Activated CD8-positive, alpha-beta memory T cell treated with anti-CD3 and anti-CD28 coated beads for 4 hours (primary cell): ENCODE measurements around the gene SFT2D2.

Experiments used
- DNase-seq, 2 donors: peaks; one replicate each; pipeline ENCODE4 v3.0.0-alpha.2; 2020; ENCODE audit warnings: low read depth in 2 of 2

Gene SFT2D2

DNA sequence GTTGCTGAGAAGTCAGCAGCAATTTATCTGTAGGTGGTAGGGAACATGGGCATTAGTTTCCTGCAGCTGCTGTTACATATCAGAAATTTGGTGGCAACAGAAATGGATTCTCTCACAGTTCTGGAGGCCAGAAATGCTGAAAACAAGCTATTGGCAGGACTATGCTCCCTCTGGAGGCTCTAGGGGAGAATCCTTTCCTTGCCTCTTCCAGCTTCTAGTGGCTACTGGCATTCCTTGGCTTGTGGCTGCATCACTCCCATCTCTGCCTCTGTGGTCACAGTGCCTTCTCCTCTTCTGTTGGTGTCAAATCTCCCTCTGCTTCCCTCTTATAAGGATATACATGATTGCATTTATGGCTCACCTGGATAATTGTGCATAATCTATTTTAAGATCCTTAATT is 2.5 kb upstream of the SFT2D2 start:
- no peak for DNase-seq

DNA sequence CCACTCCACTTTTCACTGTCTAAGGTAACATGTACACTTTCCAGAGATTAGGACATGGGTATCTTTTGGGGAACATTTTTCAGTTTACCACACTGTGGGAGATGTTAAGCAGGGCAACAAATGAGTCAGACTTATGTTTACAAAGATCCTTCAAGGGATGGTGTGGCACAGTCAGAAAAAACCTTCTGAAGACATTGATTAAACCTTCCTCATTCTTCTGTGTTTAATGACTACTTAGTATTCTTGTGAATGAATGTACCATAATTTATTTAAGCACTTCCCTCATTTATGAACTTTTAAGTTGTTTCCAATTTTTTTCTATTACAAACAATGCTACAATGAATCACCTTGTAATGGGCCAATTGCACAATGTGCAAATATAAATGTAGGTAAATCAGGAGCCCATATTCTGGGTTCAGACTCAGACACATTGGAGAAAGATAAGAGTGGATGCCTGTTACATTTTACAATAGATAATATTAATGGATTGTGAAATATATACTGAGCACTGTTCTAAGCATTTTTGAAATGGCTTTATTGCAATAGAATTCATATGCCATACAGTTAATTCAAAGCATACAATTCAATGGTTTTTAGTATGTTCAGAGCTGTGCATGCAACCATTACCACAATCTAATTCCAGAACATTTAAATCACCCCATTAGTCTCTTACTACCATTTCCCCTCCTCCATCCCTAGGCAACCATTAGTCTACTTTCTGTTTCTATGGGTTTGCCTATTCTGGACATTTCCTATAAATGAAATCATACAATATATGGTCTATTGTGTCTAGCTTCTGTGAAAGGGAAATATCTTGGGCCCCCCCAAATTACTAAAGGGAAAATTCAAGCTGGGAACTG is 1.9 kb upstream of the SFT2D2 start:
- DNase-seq = no peak

- DNase-seq = no peak
Observed at GRCh38 chr1:168224991-168225390, 813 bp upstream of the SFT2D2 start.

DNA sequence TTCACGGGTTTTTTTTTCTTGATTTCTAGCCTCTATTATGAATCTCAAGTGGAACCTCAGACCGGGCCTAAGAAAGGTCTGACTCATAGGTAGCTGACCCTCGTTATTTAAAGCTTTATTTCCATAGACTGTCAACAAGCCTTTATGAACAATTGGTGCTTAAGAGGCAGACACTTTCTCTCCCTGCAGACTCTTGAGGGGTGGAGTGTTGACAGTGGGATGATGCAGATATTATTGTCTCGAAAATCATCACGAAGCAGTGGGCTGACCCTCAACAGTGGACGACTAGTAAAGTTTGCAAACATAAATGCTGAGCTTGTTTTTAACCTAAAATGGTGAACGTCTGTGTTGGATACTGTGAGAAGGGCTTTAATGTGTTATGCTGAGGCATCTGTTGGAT is 1.8 kb downstream of the SFT2D2 start:
- no peak for DNase-seq

DNA sequence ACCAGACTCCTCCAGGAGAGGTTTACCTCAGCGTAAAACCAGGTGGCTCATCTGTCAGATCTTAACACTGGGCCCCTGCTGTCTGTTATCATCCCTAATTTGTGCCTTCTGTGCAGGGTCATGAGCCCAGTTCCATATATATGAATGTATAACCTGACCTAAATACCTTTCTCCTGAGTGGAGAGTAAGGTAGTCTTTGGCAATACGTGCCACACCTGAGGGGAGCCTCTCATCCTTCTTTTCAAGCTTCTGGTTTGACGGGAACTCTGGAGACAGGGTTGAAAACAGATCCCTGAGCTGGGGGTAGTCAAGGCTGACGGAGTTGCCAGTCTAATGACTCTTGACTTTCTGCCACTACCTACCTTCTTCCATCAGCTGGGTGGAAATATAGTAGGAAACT is 4.1 kb downstream of the SFT2D2 start:
- no peak for DNase-seq

GRCh38 chr1:168230709-168231108 is 4.9 kb downstream of the SFT2D2 start:
- DNase-seq = no peak

GRCh38 chr1:168234846-168235547 is 9.2 kb downstream of the SFT2D2 start:
- no peak for DNase-seq

- no peak for DNase-seq
Observed at GRCh38 chr1:168235548-168235885, 9.7 kb downstream of the SFT2D2 start.

- no peak for DNase-seq
Observed at GRCh38 chr1:168235937-168236336, 10.1 kb downstream of the SFT2D2 start.

DNA sequence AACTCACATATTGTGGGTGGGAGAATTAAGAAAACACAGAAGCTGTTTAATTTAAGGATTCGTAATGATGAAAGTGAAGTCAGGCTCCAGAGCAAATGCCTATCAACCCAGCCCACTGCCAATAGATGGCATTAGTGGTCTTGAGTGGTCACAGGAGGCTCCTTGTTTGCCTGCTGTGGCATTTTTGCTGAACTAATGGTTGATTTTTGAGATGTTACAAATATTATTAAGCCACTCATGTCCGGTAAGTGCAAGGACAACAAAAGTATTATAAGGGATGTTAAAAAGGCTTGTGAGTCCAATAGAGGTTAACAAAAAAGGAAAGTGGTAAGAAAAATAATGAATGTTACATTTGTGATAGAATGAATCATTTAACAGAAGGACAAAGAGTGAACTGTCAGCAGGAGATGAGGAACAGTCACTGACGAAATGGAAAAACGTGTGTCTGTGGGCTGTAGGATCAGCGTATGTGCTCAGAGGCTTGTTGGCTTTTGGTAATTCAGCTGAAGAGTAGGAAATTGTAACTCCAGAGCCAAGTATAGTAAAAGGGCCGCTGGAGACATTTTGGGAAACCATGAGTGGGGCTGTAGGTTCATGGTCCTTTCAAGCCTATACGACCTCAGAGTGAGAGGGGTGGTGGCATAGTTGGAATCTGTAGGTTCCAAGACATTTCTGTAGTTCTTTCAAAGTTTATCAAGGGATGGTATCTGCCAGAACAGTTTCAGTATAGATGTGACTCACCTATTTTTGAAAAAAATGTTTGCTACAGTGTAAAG is 11.2 kb downstream of the SFT2D2 start:
- DNase-seq = no peak

GRCh38 chr1:168243198-168243597 is 17.4 kb downstream of the SFT2D2 start:
- DNase-seq = no peak

DNA sequence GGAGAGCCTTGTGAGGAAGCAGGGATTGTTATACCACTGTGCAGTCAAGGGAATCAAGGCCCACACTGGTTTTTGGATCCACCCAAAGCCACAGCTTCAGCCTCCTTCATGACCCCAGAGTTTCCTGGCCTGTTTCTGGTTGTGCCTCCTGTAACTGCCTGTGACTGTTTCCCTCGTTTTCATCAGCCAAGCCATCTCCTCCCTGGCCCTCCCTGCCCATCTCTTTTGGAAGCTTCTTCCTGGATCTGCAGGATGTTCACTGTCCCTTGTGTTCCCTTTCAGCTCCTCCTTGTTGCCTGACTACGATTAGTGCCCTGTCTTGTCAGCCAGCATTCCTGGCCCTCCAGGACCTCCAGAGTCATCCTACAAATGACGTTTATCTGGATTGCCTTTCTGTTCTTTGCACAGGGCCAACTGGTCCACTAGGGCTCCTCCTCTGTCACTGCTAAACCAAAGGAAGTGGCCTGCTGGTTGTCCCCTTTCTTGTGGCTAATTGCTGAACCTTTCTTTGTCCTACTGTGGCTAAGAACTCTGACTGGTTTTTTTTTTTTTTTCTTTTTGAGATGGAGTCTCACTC is 17.9 kb downstream of the SFT2D2 start:
- DNase-seq = no peak

DNA sequence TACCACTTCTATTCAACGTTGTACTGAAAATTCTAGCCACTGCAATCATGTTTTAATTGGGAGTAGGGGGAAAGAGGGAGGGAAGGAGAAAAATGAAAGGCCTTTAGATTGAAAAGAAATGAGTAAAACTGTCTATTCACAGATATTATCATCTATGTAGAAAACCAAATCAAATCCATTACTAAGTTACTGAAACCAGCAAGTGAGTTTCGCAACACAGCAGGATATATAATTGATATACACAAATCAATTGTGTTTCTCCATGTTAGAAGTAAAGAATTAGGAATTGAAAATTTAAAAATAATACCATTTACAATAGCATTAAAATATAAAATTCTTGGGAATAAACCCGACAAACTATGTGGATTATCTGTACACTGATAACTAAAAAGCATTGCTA is 19.2 kb downstream of the SFT2D2 start:
- no peak for DNase-seq

GRCh38 chr1:168246506-168246905 is 20.7 kb downstream of the SFT2D2 start:
- DNase-seq = no peak

DNA sequence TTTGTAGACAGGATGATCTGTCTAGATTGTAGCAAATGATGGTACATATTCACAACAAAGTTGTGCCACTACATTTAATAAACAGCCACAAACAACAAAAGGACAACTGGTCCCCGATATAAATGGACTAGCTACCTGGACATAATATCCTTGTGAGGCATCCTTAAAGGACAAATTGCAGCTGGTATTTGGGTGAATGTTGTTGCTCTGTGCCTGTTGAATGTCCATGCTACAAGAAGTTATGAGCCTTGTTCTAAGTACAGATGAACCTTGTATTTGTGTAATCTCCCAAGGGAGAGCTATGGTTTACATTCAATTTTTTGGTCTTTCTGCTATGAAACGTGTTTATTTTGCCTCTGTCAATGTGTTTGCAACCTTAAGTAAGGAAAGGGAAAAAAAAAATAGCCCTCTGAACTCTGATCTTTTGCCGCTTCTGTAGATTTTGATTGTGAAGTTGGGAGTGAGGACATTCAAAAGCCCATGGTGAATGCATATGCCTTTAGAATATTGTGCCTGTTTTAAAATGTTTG is 26.5 kb downstream of the SFT2D2 start:
- DNase-seq = no peak

GRCh38 chr1:168256164-168256563 is 30.4 kb downstream of the SFT2D2 start:
- DNase-seq = no peak

- no peak for DNase-seq
Observed at GRCh38 chr1:168257397-168257796, 31.6 kb downstream of the SFT2D2 start.

- DNase-seq = no peak
Observed at GRCh38 chr1:168259567-168259966, 33.8 kb downstream of the SFT2D2 start.

GRCh38 chr1:168260393-168260792 is 34.6 kb downstream of the SFT2D2 start:
- DNase-seq = no peak

DNA sequence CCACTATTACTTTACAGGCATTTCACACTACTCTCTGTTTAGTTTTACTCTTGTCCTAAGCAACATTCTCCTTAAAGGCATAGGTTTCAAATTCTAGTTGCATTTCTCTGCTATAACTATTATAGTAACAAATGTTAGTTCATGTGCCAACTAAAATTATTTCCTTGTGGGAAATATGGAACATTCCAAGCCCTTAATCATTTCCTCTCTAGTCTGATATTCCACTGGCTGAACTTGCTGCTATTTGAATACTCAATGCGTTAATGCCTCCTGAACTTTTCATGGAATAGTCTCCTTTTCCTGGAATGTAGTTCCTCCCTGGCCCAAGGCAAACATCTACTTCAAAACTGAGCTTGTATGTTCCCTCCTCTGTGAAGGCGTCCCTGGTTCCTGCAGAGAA is 35.6 kb downstream of the SFT2D2 start:
- DNase-seq = no peak

DNA sequence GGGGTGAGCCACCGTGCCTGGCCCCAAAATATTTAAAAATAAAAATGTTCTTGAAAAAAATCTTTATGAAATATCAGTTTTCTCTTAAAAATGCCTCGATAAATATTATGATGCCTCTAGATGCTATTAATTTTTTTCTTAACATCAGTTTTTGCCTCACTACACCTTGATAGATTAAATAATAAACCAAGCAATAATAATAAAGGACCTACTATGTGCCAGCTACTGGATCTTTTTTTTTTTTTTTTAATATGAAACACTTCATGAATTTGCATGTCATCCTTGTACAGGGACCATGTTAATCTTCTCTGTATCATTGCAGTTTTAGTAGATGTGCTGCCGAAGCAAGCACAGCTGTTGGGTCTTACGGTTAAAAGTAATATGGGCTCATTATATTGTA is 37.3 kb downstream of the SFT2D2 start:
- DNase-seq = no peak

GRCh38 chr1:168264296-168264695 is 38.5 kb downstream of the SFT2D2 start:
- DNase-seq = no peak
